ENCODE results near the gene TBX1. TPM values are rescaled to one million over a fixed set of nuclear protein-coding genes. Genes with fewer than 3 reads are reported as not detected.
"Not testable (repeated sequence)": the region's sequence is repeated elsewhere in the genome, so short reads cannot be mapped to it uniquely, and the experiment has no call there.

TBX1 gene
- total and polyA plus RNA-seq, 2 experiments from 2014 or later: 0.07 TPM; not detected in 1

DNA sequence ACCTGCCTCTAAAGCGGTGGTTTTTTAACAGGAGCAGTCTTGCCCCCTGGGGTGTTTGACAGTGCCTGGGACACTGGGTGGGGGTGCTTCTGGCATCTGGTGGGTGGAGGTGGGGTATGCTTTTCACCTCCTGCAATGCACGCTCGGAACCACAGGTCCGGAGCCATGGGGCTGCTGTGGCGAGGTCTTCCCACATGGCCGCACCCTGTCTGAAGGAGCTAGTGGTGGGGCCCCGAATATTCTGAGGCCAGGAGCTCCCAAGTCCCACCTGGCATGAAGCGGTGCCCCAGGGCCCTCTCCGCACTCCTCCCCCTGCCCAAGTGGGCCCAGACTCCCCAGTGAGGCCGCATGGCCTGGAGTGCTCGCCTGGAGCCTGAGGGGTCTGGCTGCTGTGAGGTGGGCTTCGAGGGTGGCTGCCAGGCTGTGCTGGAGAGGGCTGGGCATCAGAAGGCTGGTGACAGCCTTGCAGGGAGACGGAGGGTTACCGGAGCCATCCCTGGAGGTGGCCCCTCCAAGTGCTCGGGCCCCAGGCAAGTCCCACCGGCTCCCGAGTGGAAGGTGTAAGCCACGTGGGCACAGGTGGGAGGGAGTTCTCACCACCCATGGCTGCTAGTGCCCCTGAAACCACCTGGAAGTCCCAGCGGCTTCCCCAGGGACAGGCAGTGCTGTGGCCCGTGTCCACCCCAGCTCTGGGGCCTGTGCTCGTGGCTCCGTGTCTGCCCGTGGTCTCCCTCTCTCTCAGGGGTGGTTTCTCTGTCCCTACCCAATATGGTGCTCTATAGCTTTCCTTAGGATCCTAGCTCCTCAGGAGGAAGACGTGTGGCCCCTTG, 15.1 kb downstream of the TBX1 start:
- Histone ChIP-seq H3K9me3 (ENCODE audit: low read depth) (no peaks in the 10 kb centered on the region), H3K9me2 (replicated peaks; ENCODE audit: insufficient read depth) (no peaks in the 10 kb centered on the region), H3K27me3 (peaks cover 58% of the 10 kb centered on the region)

DNA sequence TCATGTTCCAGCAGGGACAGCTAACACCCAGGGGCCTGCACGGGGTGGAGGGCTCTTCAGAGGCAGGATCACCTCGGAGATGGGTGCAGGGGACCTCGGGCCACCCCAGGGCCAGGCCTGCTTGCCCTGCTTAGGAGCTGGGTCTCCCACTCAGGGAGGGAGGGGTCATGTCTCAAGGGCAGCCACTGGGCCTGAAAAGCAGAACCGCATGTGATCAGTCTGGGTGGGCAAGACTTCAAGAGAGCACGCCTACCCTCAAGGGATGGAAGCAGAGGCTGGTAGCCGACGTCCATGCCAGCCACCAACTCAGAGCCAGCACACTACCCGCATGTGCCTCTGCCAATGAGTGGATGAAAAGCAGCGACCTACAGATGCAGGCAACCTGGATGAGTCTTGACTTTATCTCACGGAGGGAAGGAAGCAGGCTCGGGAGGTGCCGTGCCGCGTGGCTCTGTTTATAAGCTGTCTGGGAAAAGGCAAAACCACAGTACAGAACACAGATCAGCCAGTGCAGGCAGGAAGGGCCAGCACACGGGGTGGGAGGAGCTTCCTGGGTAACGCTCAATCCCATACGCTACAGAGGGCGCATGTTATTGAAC, 16.0 kb downstream of the TBX1 start:
- Histone ChIP-seq H3K79me2 (no peaks in the 10 kb centered on the region), H3K27me3 (peaks cover 50% of the 10 kb centered on the region), H4K20me1 (ENCODE audit: insufficient read depth, poor library complexity, severe bottlenecking) (no peaks in the 10 kb centered on the region), H3K4me1 (ENCODE audit: insufficient read depth) (no peaks in the 10 kb centered on the region), H3K9me3 (ENCODE audit: low read depth) (no peaks in the 10 kb centered on the region), H3K4me2 (no peak overlapping the region), H3K9me2 (replicated peaks; ENCODE audit: insufficient read depth) (no peaks in the 10 kb centered on the region), H3K36me3 (replicated peaks; ENCODE audit: insufficient read depth, low read depth) (no peaks in the 10 kb centered on the region), H2AFZ (no peak overlapping the region), H3K27ac (no peak overlapping the region), H3K4me3 (no peak overlapping the region)
- DNase-seq (ENCODE audit: low spot score): no peak
- WGBS (ENCODE audit: low lambda C conversion rate, missing lambda C conversion rate): 65% methylated on average over 18 of the region's 18 CpGs
- TF ChIP-seq EZH2 (IDR thresholded peaks at IDR 0.05; ENCODE audit: borderline replicate concordance) (no peak), EZH2phosphoT487 (IDR thresholded peaks at IDR 0.05; ENCODE audit: low read depth, severe bottlenecking, unreplicated experiment) (no peak)
- TF ChIP-seq, protein P1, sequence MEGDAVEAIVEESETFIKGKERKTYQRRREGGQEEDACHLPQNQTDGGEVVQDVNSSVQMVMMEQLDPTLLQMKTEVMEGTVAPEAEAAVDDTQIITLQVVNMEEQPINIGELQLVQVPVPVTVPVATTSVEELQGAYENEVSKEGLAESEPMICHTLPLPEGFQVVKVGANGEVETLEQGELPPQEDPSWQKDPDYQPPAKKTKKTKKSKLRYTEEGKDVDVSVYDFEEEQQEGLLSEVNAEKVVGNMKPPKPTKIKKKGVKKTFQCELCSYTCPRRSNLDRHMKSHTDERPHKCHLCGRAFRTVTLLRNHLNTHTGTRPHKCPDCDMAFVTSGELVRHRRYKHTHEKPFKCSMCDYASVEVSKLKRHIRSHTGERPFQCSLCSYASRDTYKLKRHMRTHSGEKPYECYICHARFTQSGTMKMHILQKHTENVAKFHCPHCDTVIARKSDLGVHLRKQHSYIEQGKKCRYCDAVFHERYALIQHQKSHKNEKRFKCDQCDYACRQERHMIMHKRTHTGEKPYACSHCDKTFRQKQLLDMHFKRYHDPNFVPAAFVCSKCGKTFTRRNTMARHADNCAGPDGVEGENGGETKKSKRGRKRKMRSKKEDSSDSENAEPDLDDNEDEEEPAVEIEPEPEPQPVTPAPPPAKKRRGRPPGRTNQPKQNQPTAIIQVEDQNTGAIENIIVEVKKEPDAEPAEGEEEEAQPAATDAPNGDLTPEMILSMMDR (IDR thresholded peaks at IDR 0.05; ENCODE audit: poor library complexity): no peak

More for the DNA sequence above, 15.1 kb downstream of the TBX1 start:
- Histone ChIP-seq H3K4me1 (ENCODE audit: insufficient read depth) (no peaks in the 10 kb centered on the region), H3K4me2 (no peak overlapping the region), H2AFZ (no peak overlapping the region), H3K27ac (no peak overlapping the region), H3K79me2 (no peaks in the 10 kb centered on the region), H3K36me3 (replicated peaks; ENCODE audit: insufficient read depth, low read depth) (no peaks in the 10 kb centered on the region), H3K4me3 (no peak overlapping the region), H4K20me1 (ENCODE audit: insufficient read depth, poor library complexity, severe bottlenecking) (no peaks in the 10 kb centered on the region)
- no peak for TF ChIP-seq EZH2 (IDR thresholded peaks at IDR 0.05; ENCODE audit: borderline replicate concordance)
- no peak for TF ChIP-seq EZH2phosphoT487 (IDR thresholded peaks at IDR 0.05; ENCODE audit: low read depth, severe bottlenecking, unreplicated experiment)
- TF ChIP-seq, protein P1 (IDR thresholded peaks at IDR 0.05; ENCODE audit: poor library complexity): no peak
- no peak for DNase-seq (ENCODE audit: low spot score)
- WGBS (ENCODE audit: low lambda C conversion rate, missing lambda C conversion rate): 89% methylated on average over 24 of the region's 24 CpGs

DNA sequence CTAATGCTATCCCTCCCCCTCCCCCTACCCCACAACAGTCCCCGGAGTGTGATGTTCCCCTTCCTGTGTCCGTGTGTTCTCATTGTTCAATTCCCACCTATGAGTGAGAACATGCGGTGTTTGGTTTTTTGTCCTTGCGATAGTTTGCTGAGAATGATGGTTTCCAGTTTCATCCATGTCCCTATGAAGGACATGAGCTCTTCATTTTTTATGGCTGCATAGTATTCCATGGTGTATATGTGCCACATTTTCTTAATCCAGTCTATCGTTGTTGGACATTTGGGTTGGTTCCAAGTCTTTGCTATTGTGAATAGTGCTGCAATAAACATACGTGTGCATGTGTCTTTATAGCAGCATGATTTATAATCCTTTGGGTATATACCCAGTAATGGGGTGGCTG, 16.6 kb downstream of the TBX1 start:
- H4K20me1 ChIP-seq (ENCODE audit: insufficient read depth, poor library complexity, severe bottlenecking); H3K79me2 ChIP-seq; H3K4me1 ChIP-seq (ENCODE audit: insufficient read depth); H2AFZ ChIP-seq; H3K27ac ChIP-seq; H3K4me3 ChIP-seq; H3K4me2 ChIP-seq; H3K9me2 ChIP-seq (replicated peaks; ENCODE audit: insufficient read depth); H3K9me3 ChIP-seq (ENCODE audit: low read depth); DNase-seq (ENCODE audit: low spot score); H3K36me3 ChIP-seq (replicated peaks; ENCODE audit: insufficient read depth, low read depth): not testable (repeated sequence)
- WGBS (ENCODE audit: low lambda C conversion rate, missing lambda C conversion rate): 76% methylated on average over 6 of the region's 6 CpGs
- peaks cover 43% of the 10 kb centered on the region for H3K27me3 ChIP-seq

DNA sequence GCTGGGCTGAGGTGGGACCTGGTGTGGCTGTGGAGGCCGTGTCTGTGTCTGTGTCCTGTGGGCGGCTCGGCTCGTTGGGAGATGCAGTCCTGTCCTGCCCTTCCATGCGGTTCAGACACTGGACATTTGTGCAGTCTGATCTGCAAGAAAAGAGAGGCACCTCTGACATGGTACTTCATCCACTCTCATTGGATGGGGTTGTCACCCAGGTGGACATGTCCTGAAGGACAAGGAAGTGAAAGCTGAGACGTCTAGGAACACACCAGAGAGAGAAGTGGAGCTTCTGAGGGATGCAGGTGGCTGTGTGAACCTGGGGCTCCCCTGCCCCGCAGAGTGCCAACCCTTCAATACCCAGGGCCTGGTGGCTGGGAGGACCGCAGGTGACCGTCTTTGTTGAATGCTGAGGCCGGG, 18.4 kb downstream of the TBX1 start:
- no peak for TF ChIP-seq EZH2phosphoT487 (IDR thresholded peaks at IDR 0.05; ENCODE audit: low read depth, severe bottlenecking, unreplicated experiment)
- TF ChIP-seq, protein P1 (IDR thresholded peaks at IDR 0.05; ENCODE audit: poor library complexity): no peak
- TF ChIP-seq EZH2 (IDR thresholded peaks at IDR 0.05; ENCODE audit: borderline replicate concordance): no peak
- no peaks in the 10 kb centered on the region for H3K9me3 ChIP-seq (ENCODE audit: low read depth)
- DNase-seq (ENCODE audit: low spot score): no peak
- no peaks in the 10 kb centered on the region for H4K20me1 ChIP-seq (ENCODE audit: insufficient read depth, poor library complexity, severe bottlenecking)
- H3K4me1 ChIP-seq (ENCODE audit: insufficient read depth): no peaks in the 10 kb centered on the region
- no peak overlapping the region for H3K4me3 ChIP-seq
- no peaks in the 10 kb centered on the region for H3K9me2 ChIP-seq (replicated peaks; ENCODE audit: insufficient read depth)
- no peaks in the 10 kb centered on the region for H3K36me3 ChIP-seq (replicated peaks; ENCODE audit: insufficient read depth, low read depth)
- H2AFZ ChIP-seq: no peak overlapping the region
- no peaks in the 10 kb centered on the region for H3K79me2 ChIP-seq
- no peak overlapping the region for H3K27ac ChIP-seq
- WGBS (ENCODE audit: low lambda C conversion rate, missing lambda C conversion rate): 89% methylated on average over 10 of the region's 10 CpGs
- H3K4me2 ChIP-seq: no peak overlapping the region
- peaks cover 26% of the 10 kb centered on the region for H3K27me3 ChIP-seq

All from hepatocyte (in vitro differentiated cells).